Neural progenitor cell (in vitro differentiated cells): ENCODE results near the gene VSIG10.

Experiments used
- EZH2 ChIP-seq: fragments of 200-600 bp; sonication (generic); IDR thresholded peaks from 2 replicates; pipeline ENCODE4 v1.6.1; 2017; ENCODE audit warnings: antibody characterized with exemption, mild to moderate bottlenecking, moderate library complexity
- TF ChIP-seq, protein P1 (sequence below): fragments of 200-600 bp; sonication (generic); IDR thresholded peaks from 2 replicates; pipeline ENCODE4 v1.5.1; 2017; ENCODE audit warnings: antibody characterized with exemption, mild to moderate bottlenecking

GRCh38 chr12:118060301-118061010 lies 43.4 kb downstream of the VSIG10 start:
- TF ChIP-seq, protein P1, sequence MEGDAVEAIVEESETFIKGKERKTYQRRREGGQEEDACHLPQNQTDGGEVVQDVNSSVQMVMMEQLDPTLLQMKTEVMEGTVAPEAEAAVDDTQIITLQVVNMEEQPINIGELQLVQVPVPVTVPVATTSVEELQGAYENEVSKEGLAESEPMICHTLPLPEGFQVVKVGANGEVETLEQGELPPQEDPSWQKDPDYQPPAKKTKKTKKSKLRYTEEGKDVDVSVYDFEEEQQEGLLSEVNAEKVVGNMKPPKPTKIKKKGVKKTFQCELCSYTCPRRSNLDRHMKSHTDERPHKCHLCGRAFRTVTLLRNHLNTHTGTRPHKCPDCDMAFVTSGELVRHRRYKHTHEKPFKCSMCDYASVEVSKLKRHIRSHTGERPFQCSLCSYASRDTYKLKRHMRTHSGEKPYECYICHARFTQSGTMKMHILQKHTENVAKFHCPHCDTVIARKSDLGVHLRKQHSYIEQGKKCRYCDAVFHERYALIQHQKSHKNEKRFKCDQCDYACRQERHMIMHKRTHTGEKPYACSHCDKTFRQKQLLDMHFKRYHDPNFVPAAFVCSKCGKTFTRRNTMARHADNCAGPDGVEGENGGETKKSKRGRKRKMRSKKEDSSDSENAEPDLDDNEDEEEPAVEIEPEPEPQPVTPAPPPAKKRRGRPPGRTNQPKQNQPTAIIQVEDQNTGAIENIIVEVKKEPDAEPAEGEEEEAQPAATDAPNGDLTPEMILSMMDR = no peak
- TF ChIP-seq EZH2 = no peak
